Epidermal melanocyte (primary cell): ENCODE data around the gene NXN.
A peak's percentile ranks its signal among the peaks of the same experiment; 100 is the strongest.
"Not testable (repeated sequence)": the region's sequence is repeated elsewhere in the genome, so short reads cannot be mapped to it uniquely, and the experiment has no call there.

Experiments
- DNase-seq: peaks from one replicate; pipeline ENCODE4 v3.0.0; 2011; ENCODE audit warnings: low spot score; ENCODE audit not compliant: insufficient read length

The NXN gene

GRCh38 chr17:956905-957304, 22.7 kb downstream of the NXN start:
- no peak for DNase-seq

GRCh38 chr17:954431-955164, 25.0 kb downstream of the NXN start:
- DNase-seq: no peak

- no peak for DNase-seq
Observed at GRCh38 chr17:953767-954166, 25.8 kb downstream of the NXN start.

GRCh38 chr17:952592-952991, 27.0 kb downstream of the NXN start:
- DNase-seq: not testable (repeated sequence)

- DNase-seq: peak; percentile 83
Observed at GRCh38 chr17:951325-952132, 28.0 kb downstream of the NXN start.

- no peak for DNase-seq
Observed at GRCh38 chr17:949623-950303, 29.8 kb downstream of the NXN start.

GRCh38 chr17:948284-948852, 31.2 kb downstream of the NXN start:
- DNase-seq: peak; percentile 57

- DNase-seq: no peak
Observed at GRCh38 chr17:946510-947236, 32.9 kb downstream of the NXN start.

GRCh38 chr17:945672-946071, 33.9 kb downstream of the NXN start:
- no peak for DNase-seq

- DNase-seq: no peak
Observed at GRCh38 chr17:944266-944826, 35.2 kb downstream of the NXN start.

GRCh38 chr17:935485-935884, 44.1 kb downstream of the NXN start:
- peak; percentile 94 for DNase-seq

- no peak for DNase-seq
Observed at GRCh38 chr17:933312-934073, 46.1 kb downstream of the NXN start.

GRCh38 chr17:930258-930657, 49.3 kb downstream of the NXN start:
- DNase-seq: no peak

- no peak for DNase-seq
Observed at GRCh38 chr17:929586-929985, 50.0 kb downstream of the NXN start.

GRCh38 chr17:927611-928461, 51.7 kb downstream of the NXN start:
- peak; percentile 56 for DNase-seq

GRCh38 chr17:925817-926216, 53.8 kb downstream of the NXN start:
- no peak for DNase-seq

- DNase-seq: no peak
Observed at GRCh38 chr17:924711-925475, 54.7 kb downstream of the NXN start.

GRCh38 chr17:924306-924705, 55.3 kb downstream of the NXN start:
- DNase-seq: not testable (repeated sequence)
